ENCODE results near the gene MEG3.

DNA sequence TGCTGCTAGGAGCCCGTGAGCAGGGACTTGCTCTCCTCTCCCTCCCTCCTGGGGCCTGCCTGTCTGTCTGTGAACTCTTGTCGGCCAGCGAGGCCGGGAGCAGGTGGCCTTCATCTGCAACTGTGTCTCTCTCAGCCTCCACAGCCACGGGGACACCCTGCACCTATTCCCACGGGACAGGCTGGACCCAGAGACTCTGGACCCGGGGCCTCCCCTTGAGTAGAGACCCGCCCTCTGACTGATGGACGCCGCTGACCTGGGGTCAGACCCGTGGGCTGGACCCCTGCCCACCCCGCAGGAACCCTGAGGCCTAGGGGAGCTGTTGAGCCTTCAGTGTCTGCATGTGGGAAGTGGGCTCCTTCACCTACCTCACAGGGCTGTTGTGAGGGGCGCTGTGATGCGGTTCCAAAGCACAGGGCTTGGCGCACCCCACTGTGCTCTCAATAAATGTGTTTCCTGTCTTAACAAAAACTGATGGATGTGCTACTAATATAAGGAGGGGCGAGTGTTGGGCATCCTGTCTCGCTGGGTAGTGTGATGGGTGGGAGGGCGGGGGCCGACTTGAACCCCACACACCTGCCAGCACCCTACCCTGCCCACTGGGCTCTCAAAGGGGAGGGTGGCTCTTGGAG, 34.8 kb downstream of the MEG3 start:
- TF ChIP-seq, protein P1, sequence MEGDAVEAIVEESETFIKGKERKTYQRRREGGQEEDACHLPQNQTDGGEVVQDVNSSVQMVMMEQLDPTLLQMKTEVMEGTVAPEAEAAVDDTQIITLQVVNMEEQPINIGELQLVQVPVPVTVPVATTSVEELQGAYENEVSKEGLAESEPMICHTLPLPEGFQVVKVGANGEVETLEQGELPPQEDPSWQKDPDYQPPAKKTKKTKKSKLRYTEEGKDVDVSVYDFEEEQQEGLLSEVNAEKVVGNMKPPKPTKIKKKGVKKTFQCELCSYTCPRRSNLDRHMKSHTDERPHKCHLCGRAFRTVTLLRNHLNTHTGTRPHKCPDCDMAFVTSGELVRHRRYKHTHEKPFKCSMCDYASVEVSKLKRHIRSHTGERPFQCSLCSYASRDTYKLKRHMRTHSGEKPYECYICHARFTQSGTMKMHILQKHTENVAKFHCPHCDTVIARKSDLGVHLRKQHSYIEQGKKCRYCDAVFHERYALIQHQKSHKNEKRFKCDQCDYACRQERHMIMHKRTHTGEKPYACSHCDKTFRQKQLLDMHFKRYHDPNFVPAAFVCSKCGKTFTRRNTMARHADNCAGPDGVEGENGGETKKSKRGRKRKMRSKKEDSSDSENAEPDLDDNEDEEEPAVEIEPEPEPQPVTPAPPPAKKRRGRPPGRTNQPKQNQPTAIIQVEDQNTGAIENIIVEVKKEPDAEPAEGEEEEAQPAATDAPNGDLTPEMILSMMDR (IDR thresholded peaks at IDR 0.05): no peak
- no peak for TF ChIP-seq POLR2A (IDR thresholded peaks at IDR 0.05)
